HL-60 (cell line): ENCODE results near the gene LDAH.

ENCODE experiments used
- DNase-seq, 2 experiments: peaks; one replicate each; pipeline ENCODE4 v3.0.0-alpha.2; 2010 to 2020; ENCODE audit warnings: low read depth in 1 of 2, low spot score in 1 of 2
- H3K27ac ChIP-seq: fragments of 250-450 bp; sonication (Bioruptor Pico); replicated peaks from 2 replicates; pipeline ENCODE4 v1.5.1; 2020; ENCODE audit warnings: mild to moderate bottlenecking, moderate library complexity
- H3K27me3 ChIP-seq: fragments of 250-450 bp; sonication (Bioruptor Pico); 2 replicates; pipeline ENCODE4 v1.5.1; 2021; ENCODE audit warnings: mild to moderate bottlenecking, moderate library complexity; ENCODE audit not compliant: insufficient read depth, poor library complexity, severe bottlenecking
- H3K4me3 ChIP-seq: replicated peaks from 2 replicates; pipeline ENCODE4 v1.5.1; 2011; ENCODE audit warnings: mild to moderate bottlenecking, control low read depth, low read length; ENCODE audit not compliant: insufficient read depth
- CTCF ChIP-seq: IDR thresholded peaks from one replicate; pipeline ENCODE4 v1.5.1; 2011; ENCODE audit warnings: low read length, control low read depth, inconsistent platforms; ENCODE audit not compliant: insufficient read depth
- GABPA ChIP-seq: IDR thresholded peaks from 2 replicates; pipeline ENCODE4 v1.6.1; 2012; ENCODE audit warnings: low read depth
- POLR2AphosphoS5 ChIP-seq: IDR thresholded peaks from 2 replicates; pipeline ENCODE4 v1.6.1; 2012; ENCODE audit warnings: low read depth
- REST ChIP-seq: IDR thresholded peaks from 2 replicates; pipeline ENCODE4 v1.6.1; 2012; ENCODE audit warnings: low read depth; ENCODE audit not compliant: insufficient replicate concordance
- SPI1 ChIP-seq: IDR thresholded peaks from 2 replicates; pipeline ENCODE4 v1.6.1; 2012; ENCODE audit warnings: low read depth, mild to moderate bottlenecking, borderline replicate concordance

LDAH gene

GRCh38 chr2:20724500-20725053 lies 98.3 kb downstream of the LDAH start:
- H3K4me3 ChIP-seq: no peak overlapping the region
- DNase-seq: no peak
- H3K27ac ChIP-seq: no peak overlapping the region
- no peaks in the 10 kb centered on the region for H3K27me3 ChIP-seq
- TF ChIP-seq GABPA: no peak
- TF ChIP-seq REST: no peak
- no peak for TF ChIP-seq SPI1
- no peak for TF ChIP-seq POLR2AphosphoS5
- TF ChIP-seq CTCF: no peak

- no peak overlapping the region for H3K4me3 ChIP-seq
- H3K27me3 ChIP-seq: no peaks in the 10 kb centered on the region
- DNase-seq: no peak
- H3K27ac ChIP-seq: no peak overlapping the region
- TF ChIP-seq REST: no peak
- no peak for TF ChIP-seq SPI1
- no peak for TF ChIP-seq GABPA
- TF ChIP-seq CTCF: no peak
- no peak for TF ChIP-seq POLR2AphosphoS5
Measured at GRCh38 chr2:20723543-20723942, 99.4 kb downstream of the LDAH start.

- DNase-seq: no peak
- H3K27me3 ChIP-seq: no peaks in the 10 kb centered on the region
- TF ChIP-seq CTCF (no peak), POLR2AphosphoS5 (no peak), GABPA (no peak), SPI1 (no peak), REST (no peak)
- H3K27ac ChIP-seq: no peak overlapping the region
- no peak overlapping the region for H3K4me3 ChIP-seq
Measured at GRCh38 chr2:20722592-20723240, 100.2 kb downstream of the LDAH start.
